ENCODE results near the gene CSNK1G2.

DNA sequence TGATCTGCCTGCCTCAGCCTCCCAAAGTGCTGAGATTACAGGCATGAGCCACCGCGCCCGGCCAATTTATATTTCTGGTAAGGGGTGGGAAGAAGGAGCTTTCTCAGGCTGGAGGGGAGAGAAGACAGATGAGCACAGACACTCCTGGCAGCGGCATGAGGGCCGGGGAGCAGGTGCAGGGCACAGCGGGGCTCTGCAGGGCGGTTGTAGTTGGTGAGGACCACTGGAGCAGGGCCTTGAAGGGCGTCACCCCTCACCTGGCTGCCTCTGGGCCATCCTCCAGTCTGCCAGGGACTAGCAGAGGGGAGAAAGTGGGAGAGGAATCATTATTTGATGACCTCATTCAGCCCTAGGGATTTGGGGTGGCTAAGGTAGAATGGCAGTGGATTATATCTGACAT, 8.6 kb upstream of the CSNK1G2 start:
- TF ChIP-seq, protein P1, sequence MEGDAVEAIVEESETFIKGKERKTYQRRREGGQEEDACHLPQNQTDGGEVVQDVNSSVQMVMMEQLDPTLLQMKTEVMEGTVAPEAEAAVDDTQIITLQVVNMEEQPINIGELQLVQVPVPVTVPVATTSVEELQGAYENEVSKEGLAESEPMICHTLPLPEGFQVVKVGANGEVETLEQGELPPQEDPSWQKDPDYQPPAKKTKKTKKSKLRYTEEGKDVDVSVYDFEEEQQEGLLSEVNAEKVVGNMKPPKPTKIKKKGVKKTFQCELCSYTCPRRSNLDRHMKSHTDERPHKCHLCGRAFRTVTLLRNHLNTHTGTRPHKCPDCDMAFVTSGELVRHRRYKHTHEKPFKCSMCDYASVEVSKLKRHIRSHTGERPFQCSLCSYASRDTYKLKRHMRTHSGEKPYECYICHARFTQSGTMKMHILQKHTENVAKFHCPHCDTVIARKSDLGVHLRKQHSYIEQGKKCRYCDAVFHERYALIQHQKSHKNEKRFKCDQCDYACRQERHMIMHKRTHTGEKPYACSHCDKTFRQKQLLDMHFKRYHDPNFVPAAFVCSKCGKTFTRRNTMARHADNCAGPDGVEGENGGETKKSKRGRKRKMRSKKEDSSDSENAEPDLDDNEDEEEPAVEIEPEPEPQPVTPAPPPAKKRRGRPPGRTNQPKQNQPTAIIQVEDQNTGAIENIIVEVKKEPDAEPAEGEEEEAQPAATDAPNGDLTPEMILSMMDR (IDR thresholded peaks at IDR 0.05) = no peak
- TF ChIP-seq RELA (CRISPR knock-in tag; IDR thresholded peaks at IDR 0.05; ENCODE audit: borderline replicate concordance) = no peak
- TF ChIP-seq, protein P2, sequence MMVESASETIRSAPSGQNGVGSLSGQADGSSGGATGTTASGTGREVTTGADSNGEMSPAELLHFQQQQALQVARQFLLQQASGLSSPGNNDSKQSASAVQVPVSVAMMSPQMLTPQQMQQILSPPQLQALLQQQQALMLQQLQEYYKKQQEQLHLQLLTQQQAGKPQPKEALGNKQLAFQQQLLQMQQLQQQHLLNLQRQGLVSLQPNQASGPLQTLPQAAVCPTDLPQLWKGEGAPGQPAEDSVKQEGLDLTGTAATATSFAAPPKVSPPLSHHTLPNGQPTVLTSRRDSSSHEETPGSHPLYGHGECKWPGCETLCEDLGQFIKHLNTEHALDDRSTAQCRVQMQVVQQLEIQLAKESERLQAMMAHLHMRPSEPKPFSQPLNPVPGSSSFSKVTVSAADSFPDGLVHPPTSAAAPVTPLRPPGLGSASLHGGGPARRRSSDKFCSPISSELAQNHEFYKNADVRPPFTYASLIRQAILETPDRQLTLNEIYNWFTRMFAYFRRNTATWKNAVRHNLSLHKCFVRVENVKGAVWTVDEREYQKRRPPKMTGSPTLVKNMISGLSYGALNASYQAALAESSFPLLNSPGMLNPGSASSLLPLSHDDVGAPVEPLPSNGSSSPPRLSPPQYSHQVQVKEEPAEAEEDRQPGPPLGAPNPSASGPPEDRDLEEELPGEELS (CRISPR knock-in tag; IDR thresholded peaks at IDR 0.05) = no peak
- no peak for TF ChIP-seq ZNF671 (CRISPR knock-in tag; IDR thresholded peaks at IDR 0.05)
- TF ChIP-seq, protein P3, sequence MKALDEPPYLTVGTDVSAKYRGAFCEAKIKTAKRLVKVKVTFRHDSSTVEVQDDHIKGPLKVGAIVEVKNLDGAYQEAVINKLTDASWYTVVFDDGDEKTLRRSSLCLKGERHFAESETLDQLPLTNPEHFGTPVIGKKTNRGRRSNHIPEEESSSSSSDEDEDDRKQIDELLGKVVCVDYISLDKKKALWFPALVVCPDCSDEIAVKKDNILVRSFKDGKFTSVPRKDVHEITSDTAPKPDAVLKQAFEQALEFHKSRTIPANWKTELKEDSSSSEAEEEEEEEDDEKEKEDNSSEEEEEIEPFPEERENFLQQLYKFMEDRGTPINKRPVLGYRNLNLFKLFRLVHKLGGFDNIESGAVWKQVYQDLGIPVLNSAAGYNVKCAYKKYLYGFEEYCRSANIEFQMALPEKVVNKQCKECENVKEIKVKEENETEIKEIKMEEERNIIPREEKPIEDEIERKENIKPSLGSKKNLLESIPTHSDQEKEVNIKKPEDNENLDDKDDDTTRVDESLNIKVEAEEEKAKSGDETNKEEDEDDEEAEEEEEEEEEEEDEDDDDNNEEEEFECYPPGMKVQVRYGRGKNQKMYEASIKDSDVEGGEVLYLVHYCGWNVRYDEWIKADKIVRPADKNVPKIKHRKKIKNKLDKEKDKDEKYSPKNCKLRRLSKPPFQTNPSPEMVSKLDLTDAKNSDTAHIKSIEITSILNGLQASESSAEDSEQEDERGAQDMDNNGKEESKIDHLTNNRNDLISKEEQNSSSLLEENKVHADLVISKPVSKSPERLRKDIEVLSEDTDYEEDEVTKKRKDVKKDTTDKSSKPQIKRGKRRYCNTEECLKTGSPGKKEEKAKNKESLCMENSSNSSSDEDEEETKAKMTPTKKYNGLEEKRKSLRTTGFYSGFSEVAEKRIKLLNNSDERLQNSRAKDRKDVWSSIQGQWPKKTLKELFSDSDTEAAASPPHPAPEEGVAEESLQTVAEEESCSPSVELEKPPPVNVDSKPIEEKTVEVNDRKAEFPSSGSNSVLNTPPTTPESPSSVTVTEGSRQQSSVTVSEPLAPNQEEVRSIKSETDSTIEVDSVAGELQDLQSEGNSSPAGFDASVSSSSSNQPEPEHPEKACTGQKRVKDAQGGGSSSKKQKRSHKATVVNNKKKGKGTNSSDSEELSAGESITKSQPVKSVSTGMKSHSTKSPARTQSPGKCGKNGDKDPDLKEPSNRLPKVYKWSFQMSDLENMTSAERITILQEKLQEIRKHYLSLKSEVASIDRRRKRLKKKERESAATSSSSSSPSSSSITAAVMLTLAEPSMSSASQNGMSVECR (CRISPR knock-in tag; IDR thresholded peaks at IDR 0.05; ENCODE audit: borderline replicate concordance) = no peak
- no peak for TF ChIP-seq JUN (CRISPR knock-in tag; IDR thresholded peaks at IDR 0.05)
- TF ChIP-seq, protein P4, sequence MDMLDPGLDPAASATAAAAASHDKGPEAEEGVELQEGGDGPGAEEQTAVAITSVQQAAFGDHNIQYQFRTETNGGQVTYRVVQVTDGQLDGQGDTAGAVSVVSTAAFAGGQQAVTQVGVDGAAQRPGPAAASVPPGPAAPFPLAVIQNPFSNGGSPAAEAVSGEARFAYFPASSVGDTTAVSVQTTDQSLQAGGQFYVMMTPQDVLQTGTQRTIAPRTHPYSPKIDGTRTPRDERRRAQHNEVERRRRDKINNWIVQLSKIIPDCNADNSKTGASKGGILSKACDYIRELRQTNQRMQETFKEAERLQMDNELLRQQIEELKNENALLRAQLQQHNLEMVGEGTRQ (CRISPR knock-in tag; IDR thresholded peaks at IDR 0.05) = no peak
- TF ChIP-seq NFYB (CRISPR knock-in tag; conservative IDR thresholded peaks at IDR 0.05; ENCODE audit: low read depth) = no peak
- TF ChIP-seq TP53 (CRISPR knock-in tag; IDR thresholded peaks at IDR 0.05) = no peak
- TF ChIP-seq FOXJ3 (CRISPR knock-in tag; IDR thresholded peaks at IDR 0.05; ENCODE audit: borderline replicate concordance) = no peak
- TF ChIP-seq, protein P5, sequence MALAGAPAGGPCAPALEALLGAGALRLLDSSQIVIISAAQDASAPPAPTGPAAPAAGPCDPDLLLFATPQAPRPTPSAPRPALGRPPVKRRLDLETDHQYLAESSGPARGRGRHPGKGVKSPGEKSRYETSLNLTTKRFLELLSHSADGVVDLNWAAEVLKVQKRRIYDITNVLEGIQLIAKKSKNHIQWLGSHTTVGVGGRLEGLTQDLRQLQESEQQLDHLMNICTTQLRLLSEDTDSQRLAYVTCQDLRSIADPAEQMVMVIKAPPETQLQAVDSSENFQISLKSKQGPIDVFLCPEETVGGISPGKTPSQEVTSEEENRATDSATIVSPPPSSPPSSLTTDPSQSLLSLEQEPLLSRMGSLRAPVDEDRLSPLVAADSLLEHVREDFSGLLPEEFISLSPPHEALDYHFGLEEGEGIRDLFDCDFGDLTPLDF (CRISPR knock-in tag; IDR thresholded peaks at IDR 0.05) = no peak
- no peak for TF ChIP-seq SMAD3 (CRISPR knock-in tag; IDR thresholded peaks at IDR 0.05; ENCODE audit: borderline replicate concordance)
- TF ChIP-seq, protein P6, sequence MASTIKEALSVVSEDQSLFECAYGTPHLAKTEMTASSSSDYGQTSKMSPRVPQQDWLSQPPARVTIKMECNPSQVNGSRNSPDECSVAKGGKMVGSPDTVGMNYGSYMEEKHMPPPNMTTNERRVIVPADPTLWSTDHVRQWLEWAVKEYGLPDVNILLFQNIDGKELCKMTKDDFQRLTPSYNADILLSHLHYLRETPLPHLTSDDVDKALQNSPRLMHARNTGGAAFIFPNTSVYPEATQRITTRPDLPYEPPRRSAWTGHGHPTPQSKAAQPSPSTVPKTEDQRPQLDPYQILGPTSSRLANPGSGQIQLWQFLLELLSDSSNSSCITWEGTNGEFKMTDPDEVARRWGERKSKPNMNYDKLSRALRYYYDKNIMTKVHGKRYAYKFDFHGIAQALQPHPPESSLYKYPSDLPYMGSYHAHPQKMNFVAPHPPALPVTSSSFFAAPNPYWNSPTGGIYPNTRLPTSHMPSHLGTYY (CRISPR knock-in tag; IDR thresholded peaks at IDR 0.05) = no peak
- TF ChIP-seq, protein P7, sequence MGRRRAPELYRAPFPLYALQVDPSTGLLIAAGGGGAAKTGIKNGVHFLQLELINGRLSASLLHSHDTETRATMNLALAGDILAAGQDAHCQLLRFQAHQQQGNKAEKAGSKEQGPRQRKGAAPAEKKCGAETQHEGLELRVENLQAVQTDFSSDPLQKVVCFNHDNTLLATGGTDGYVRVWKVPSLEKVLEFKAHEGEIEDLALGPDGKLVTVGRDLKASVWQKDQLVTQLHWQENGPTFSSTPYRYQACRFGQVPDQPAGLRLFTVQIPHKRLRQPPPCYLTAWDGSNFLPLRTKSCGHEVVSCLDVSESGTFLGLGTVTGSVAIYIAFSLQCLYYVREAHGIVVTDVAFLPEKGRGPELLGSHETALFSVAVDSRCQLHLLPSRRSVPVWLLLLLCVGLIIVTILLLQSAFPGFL (CRISPR knock-in tag; IDR thresholded peaks at IDR 0.05; ENCODE audit: borderline replicate concordance) = no peak

Data from WTC11 (cell line).